Measurements from ENCODE around the gene TSR3.

The TSR3 gene

DNA sequence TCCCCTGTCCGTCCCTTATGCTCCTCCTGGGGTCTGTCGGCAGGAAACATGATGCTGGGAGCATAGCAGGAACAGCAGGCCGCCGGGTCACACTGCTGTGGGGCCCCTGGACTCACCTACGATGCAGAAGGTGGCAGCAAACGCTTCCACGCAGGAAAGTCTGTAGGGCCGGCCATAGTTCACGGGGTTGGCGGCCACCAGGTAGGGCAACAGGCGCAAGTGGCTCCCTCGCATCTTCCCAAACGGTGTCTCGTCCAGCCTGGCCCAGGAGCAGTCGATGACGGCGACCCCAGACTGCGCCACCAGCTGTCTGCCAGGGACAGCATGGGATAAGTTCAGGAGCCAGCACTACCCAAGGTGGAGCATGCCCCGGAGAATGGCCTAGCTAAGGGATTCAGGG is 987 bp downstream of the TSR3 start:
- DNase-seq = no peak

DNA sequence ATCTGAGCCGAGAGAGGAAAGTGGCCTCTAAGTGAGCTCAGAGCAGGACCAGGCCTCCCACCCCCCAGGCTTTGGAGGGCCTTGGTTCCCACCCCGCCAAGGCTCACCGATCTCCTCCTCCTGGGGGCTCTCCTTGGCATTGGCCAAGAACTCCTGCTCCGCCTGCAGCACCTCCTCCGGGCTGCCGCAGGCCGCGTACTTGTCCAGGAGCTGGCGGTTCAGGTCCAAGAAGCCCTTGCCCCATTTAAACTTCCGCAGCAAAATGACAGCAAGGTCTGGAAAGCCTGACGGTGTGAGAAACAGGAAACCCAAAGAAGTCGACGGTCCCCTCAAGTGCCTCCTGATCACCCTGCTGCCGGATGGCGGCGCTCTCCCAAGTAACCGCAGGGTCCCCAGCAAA is 1.7 kb downstream of the TSR3 start:
- no peak for DNase-seq

DNA sequence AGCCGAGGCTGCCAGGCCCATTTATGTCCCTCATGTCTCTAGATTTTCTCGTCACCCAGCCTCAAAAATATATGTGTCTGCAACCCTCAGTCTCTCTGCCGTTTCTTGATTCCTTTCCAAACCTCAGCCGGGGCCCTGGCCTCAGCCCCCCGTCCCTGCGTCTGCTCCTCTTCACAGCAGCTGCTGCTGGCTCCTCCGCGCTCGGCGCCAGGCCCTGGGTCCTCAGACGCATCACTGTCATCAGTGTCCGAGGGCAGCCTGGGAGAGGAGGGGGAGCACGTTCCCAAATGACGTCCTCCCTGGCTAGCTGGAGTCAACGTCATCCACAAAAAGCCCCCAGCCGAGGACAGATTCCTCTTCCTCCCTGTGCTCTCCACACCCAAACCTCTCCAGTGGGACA is 2.3 kb downstream of the TSR3 start:
- no peak for DNase-seq

DNA sequence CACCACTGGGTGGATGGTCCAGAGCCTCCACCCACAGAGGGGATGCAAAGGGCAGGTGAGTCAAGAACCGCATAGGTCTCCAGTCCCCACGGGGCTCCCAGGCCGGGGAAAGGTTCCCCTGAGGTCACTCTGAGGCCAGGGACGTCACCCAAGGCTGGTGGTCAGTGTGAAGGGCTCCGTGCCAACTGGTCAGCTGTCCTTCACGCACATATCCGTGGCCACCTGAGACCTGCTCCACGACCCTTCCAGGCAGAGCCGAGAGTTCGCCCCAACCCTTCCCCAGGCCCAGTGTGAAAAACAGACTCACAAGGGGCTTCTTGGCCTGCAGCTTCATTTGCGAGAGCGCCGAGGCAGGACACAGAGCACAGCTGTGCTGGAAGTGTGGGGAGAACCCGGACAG is 2.8 kb downstream of the TSR3 start:
- DNase-seq = no peak

DNA sequence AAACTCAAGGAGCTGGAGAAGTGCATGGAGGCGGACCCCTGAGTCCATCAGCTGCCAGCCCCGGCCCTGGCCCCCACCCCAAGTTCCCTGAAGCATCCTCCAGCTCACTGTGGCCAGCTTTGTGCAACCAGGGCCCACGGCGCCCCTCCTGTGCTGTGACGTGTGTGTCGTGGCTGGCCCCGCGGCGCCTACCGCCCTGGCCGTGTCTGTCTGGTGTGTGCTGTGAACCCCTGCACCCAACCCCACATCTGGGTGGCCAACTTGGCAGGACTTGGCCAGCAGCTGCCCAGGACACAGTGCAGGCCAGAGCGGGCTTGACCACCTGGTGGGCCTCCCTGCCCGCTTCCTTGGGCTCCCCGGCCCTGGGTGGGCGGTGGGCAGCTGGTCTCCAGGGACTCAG is 3.2 kb downstream of the TSR3 start:
- DNase-seq = no peak

DNA sequence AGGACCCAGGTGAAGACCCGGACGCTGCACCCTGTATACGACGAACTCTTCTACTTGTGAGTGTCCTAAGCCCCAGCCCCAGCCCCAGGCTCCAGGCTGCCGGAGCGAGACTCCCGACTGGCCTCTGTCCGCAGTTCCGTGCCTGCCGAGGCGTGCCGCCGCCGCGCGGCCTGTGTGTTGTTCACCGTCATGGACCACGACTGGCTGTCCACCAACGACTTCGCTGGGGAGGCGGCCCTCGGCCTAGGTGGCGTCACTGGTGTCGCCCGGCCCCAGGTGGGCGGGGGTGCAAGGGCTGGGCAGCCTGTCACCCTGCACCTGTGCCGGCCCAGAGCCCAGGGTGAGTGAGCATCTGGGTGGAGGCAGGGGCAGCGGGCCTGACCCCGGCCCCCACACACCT is 3.7 kb downstream of the TSR3 start:
- DNase-seq = no peak

DNA sequence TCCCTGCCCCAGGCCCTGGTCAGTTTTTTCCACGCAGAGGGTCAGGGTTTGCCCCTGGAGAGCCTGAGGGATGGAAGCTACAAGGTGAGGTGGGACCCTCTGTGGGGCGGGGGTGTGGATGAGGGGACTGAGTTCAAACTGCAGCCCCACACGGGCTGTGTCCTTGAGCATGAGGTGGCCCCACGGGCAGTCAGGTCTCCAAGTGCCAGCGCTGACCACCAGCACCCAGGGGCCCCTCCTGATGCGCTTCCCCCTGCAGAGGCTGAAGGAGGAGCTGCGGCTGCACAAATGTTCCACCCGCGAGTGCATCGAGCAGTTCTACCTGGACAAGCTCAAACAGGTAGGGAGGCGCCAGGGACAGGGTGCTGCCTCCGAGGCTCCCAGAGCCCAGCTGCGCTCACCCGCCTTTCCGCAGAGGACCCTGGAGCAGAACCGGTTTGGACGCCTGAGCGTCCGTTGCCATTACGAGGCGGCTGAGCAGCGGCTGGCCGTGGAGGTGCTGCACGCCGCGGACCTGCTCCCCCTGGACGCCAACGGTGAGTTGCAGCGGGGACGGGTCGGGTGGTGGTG is 4.3 kb downstream of the TSR3 start:
- no peak for DNase-seq

DNA sequence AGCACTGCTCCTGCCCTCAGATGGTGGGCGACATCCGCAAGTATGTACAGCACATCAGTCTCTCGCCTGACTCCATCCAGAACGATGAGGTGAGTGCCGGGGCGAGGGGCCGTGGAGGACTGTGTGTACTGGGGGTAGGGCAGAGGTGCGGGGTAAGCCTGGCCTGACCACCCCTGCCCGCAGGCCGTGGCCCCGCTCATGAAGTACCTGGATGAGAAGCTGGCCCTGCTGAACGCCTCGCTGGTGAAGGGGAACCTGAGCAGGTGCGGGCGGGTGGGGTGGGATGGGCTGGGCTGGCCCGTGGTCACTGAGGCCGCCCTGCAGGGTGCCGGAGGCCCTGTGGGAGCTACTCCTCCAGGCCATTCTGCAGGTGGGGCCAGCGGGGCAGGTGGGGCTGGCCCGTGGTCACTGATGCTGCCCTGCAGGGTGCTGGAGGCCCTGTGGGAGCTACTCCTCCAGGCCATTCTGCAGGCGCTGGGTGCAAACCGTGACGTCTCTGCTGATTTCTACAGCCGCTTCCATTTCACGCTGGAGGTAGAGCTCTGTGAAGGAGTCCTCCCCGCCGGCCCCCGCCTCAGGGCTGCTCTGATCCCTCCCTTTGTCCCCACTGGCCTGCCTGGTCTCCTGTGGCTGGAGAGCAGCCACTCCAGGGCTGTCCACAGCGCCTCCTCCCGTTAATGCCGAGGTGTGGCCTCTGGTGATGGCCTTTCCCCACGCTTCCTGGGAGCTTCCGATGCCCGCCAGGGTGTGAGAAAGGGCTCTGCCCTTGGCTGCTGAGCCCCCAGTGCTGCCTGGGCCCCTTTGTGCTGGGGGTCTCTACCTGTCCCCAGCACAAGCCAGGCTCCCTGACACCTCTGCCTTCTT is 5.0 kb downstream of the TSR3 start:
- no peak for DNase-seq

DNA sequence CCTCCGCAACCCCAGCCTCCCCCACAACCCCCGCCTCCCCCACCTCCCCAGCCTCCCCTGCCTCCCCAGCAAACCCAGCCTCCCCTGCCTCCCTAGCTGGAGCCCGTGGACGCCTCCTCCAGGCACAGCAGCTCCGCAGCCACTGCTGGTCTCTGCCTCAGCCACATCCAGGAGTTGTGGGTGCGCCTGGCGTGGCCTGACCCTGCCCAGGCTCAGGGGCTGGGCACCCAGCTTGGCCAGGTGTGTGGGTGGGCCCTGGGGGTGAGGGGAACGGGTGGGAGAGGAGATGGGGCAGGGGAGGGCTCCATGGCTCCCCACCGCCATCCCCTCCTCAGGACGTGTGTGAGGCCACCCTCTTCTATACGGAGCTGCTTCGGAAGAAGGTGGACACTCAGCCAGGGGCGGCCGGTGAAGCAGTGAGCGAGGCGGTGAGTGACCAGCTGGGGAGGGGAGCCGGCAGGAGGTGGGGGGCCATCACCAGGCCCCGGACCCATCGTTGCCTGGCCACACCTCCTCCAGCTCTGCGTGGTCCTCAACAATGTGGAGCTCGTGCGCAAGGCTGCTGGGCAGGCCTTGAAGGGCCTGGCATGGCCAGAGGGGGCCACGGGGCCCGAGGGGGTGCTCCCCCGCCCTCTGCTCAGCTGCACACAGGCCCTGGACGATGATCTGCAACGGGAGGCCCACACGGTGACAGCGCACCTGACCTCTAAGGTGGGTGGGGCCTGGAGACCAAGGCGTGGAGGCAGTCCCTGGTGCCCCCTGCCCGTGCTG is 5.8 kb downstream of the TSR3 start:
- no peak for DNase-seq

DNA sequence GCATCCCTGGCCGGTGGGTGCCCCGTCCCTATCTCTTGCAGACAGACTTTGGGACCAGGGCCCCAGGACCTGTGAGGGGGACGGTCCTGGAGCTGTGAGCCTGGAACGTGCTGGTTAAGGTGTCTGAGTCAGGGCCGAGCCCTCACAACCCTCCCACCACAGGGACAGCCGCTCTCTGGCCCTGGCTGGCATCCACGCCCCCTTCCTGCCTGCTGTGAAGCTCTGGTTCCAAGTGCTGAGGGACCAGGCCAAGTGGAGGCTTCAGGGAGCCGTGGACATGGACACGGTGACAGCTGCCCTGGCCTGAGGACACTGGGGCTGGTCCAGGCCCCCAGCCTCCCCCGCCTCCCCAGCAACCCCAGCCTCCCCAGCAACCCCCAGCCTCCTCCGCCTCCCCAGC is 6.6 kb downstream of the TSR3 start:
- DNase-seq = no peak

DNA sequence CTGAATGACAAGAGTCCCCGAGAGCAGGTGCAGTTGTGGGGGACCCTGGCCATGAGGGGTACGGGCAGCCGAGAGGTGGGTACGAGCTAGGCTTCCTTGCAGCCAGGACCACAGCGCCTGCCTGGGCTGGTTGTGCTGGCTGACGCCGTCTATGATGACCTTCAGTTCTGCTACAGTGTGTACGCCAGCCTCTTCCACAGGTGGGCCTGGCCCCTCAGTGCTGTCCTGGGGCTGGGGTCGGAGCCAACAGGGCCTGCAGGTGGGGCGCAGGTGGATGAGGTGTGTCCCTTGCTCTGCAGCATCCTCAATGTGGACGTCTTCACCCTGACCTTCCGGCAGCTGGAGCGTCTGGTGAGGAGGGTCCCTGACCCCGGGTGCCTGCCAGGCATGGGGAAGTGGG is 7.2 kb downstream of the TSR3 start:
- DNase-seq = no peak

DNA sequence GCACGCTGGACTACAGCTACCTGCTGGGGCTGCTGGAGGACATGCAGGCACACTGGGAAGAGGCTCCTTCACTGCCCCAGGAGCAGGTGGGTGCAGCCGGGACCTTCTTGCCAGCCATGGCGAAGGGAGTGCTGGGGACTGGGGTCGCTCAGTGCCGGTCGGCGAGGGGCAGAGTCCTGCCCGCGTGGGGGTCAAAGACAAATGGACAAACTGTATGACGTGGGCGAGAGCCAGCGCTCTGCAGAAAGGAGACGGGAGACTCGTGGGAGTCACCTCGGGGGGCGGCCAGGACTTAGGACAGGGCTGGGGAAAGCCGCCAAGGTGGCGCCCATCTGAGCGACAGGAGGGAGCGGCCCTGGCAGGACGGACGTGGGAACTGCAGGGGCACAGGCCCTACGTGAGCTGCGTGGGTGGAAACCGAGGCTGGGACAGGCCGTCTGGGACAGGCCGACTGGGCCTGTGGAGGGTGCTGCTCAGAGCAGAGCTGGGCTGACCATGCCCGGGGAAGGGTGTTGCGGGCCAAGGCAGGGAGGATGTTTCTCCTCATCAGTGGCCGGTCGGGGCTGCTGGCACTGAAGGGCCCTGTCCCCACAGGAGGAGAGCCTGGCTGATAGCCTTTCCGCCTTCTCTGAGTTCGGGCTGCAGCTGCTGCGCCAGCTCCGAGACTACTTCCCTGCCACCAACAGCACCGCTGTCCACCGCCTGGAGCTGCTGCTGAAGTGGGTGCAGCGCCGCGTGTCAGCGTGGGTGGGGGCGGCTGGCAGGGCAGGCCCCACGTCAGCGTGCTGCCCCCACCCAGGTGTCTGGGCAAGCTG is 8.0 kb downstream of the TSR3 start:
- peak in 1 of 3 donors; percentile 20 for DNase-seq

DNA sequence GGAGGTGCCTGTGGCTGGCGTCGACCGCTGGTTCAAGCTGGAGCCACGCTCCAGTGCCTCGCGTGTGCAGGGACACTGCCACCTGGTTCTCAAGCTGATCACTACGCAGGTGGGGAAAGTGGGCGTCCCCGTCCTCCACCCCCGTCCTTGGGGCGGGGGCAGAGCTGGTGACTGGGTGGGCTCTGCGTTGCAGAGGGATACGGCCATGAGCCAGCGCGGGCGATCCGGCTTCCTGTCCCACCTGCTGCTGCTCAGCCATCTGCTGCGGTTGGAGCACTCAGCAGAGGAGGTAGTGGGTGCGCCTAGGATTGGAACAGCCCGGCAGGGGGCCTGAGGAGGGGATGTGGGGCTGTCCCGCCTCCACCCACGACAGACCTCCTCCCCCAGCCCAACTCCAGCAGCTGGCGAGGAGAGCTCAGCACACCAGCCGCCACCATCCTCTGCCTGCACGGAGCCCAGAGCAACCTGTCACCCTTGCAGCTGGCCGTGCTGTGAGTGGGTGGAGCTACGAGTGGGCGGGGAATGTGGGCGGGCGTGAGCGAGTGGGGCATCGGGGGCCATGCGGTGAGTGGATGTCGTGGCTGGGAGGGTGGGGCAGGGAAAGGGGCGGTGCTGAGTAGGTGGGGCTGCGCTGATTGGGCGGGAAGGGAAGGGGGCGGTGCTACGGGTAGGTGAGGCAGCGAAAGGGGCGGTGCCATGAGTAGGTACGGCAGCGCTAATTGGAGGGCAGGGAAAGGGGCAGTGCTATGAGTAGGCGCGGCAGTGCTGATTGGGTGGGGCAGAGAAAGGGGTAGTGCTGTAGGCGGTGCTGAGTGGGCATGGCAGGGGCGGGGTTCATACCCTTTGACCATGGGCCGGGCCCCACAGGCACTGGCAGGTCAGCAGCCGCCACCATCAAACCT is 8.9 kb downstream of the TSR3 start:
- peak; percentile 96 to 97 (median 96) for DNase-seq

DNA sequence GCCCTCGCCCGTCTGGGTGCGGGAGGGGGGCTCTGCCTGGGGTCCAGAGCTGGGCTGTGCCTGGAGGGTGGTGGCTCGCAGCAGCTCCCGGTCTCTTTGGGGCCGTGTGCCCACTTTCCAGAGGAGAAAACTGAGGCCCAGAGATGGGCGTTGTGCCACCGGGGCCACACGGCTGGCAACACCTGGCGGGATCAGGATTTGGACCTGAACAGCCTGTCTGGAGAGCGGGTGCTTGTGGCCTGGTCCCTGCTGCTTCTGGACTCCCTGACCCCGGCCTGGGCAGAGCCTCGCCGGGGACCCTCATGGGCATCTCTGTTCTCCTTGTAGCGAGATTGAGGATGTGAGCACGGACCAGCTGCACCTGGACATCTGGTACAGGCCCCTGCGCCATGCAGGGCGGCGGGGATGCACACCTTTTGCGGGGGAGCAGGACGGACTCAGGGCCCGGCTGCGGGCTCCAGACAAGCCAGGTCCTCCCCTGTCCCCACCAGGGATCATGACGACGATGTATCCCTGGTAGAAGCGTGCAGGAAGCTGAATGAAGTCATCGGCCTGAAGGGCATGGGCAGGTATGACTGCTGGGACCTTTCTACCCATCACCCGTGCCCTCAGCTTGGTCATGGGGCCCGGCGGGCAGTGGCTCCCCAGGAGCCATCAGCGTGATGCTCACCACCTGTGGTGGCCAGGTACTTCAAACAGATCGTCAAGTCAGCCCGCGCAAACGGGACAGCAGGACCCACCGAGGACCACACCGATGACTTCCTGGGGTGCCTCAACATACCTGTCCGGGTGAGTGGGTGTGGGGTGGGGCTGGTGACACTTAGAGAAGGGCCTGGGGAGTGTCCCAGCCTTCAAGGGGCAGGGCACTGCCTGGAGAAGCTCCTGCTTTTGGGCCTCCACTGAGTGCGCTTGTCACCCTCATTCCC is 9.9 kb downstream of the TSR3 start:
- no peak for DNase-seq

DNA sequence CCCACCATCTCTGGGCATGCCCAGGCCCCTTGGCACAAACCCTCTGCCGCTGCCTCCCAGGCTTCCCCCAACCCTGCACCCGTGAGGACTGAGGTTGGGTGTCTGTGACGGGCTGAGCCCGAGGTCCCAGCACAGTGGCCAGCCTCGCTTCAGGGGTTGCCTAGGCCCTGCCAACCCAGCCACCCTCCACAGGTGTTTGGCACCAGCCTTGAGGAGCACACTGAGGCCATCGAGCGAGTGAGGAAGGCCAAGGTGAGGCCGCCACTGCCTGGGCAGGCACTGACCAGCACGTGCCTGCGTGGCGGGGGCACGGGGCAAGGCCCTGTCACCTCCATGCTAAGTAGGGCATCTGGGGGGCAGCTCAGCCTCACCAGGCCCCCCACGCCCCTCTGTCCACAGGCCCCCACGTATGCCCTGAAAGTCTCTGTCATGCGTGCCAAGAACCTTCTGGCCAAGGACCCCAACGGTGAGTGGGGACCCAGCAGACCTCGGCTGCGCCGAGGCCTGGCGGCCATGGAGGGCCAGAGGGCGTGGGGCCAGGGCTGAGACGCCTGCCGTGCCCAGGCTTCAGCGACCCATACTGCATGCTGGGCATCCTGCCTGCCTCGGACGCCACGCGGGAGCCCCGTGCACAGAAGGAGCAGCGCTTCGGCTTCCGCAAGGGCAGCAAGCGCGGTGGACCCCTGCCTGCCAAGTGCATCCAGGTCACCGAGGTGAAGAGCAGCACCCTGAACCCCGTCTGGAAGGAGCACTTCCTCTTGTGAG is 10.8 kb downstream of the TSR3 start:
- DNase-seq = no peak

DNA sequence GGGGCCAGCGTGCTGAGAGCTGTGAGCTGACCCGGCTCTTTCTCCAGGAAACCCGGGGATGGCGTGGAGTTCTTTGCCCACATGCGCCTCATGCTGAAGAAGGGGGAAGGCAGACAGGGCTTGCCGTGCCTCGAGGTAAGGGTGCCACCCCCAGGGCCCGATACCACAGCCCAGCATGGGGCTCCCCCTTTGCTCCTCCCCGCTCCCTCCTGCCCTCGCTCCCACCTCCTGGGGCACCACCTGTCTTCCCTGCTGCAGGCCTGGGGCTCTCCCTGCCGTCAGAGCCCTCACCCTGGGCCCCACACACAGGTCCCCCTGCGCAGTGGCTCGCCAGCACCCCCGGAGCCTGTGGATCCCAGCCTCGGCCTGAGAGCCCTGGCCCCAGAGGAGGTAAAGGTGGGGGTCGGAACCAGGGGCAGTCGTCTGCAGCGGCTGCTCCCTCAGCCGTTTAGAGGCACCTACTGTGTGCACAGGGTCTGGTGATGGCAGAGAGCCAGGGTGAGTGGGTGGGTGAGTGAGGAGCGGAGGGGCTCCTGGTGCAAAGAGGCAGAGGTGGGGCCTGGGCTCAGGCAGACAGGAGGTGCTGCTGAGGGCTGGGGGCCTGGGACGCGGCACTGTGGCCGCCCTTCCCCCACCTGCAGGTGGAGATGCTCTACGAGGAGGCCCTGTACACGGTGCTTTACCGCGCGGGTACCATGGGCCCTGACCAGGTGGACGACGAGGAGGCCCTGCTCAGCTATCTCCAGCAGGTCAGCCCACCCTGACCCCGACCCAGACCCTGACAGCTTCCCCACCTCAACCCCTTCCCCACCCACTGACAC is 12.6 kb downstream of the TSR3 start:
- DNase-seq = no peak

DNA sequence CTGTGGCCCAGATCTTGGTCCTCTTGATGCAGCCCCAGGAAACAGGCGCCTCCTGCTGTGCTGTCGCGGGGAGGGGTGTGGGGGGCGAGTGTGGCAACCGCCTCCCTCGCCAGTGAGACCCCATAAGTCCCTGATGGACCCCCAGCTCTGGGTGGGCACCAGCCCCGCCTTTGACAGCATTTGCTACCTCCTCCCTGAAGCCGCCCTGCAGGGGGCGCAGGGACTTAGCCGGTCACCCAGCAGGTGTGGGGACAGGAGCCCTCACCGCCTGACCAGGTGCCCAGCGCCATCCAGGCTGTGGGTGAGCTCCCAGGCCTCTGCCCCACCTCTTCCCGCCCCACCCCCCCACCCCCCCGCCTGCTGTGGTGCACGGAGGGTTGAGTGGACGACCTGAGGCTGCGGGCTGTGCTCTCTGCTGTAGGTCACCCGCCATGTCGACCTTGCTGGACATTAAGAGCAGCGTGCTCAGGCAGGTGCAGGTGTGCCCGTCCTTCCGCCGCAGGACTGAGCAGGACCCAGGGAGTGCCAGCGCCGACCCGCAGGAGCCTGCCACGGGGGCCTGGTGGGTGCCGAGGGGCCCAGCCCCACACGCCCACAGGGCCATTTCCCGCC is 13.5 kb downstream of the TSR3 start:
- DNase-seq = peak in 2 of 3 donors; percentile 25 to 64

DNA sequence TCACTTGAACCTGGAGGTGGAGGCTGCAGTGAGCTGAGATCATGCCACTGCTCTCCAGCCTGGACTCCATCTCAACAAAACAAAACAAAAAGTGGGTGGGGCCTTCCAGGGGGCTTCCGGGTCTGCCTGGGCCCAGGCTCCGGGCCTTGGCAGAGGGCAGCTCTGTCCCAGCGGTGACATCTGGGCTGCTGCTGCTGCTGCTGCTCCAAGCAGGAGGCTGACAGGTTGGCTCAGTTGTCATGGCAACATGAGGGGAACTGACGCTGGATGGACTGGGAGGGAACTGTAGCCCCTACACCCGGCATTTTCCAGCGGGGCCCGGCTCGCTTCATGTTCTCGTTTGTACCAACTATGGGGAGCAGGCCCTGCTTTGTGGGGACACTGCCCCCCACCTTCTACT is 14.2 kb downstream of the TSR3 start:
- DNase-seq = no peak

DNA sequence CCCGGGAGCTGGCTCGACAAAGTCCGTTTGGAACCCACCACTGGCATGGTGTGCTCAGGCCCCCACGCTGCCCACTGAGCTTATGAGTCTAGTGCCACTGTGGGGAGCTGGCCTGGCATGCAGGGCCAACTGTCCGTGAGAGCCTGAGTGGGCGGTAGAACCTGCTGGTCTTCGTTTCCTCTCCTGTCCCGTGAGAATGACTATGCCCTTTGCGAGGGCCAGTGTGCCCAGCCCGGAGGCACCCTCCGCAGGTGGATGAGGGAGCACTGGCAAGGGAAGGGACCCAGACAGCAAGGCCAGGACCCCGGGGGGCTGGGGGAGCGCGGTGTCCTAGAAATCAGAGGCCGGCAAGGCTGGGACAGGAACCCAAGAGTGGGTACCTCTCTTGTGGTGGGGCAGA is 15.1 kb downstream of the TSR3 start:
- no peak for DNase-seq
